GM13977 (cell line): ENCODE measurements around the gene ONECUT1.

Experiments used
- DNase-seq: peaks from one replicate; pipeline ENCODE4 v3.0.0; 2012; ENCODE audit warnings: low spot score
- CTCF ChIP-seq: IDR thresholded peaks from 2 replicates; pipeline ENCODE4 v1.5.1; 2012; ENCODE audit warnings: mild to moderate bottlenecking, control low read depth; ENCODE audit not compliant: insufficient read depth; ENCODE audit errors: extremely low read depth, missing control alignments
- in situ Hi-C: fragments of 300-500 bp; cut with MboI; formaldehyde crosslinking; loops from one replicate; pipeline ENCODE4 v1.12.0; 2022; ENCODE audit warnings: low sequenced_read_pairs, low pct_unique_long_range_greater_than_20kb, mixed read lengths, inconsistent platforms; ENCODE audit not compliant: unreplicated experiment

Gene ONECUT1

DNA sequence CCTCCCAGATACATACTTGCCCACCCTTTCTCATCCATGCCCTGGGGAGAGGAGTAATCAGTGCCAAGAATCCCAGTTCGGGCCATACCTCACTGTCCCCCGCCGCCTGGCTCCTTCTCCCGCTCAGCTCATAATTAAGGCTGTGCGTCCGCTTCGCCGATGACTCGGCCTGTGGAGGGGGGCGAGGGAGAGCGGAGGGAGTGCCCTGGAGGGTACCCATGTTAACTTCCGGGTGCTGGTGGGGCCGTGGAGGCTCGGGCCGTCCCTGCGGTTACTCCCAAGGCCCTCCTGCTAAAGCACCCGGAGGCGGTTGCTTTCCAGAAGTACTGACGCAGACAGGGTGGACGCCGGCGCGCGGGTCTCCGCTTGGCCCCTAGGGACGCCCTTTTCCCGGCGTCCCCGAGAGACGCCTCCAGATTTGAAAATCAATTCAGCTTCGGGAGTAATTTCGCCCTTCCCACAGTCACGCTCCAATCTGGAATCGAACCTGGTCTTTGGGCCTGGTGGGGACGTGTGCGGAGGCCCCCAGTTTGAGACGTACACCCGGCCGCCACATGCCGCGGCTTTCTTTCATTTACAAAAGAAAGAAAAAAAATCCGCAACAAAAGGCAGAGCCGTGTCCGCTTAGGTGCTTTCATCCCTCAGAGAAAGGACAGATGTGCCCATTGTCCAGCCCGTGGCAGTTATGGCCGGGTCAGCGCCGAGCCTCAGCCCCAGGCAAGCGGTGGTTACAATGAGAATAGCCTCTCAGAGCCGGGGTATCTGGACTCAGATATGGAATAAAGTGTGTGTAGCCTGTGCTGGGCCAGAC lies 1.0 kb upstream of the ONECUT1 start:
- in situ Hi-C loops: no loop called here
- TF ChIP-seq CTCF: no peak
- DNase-seq: no peak

- no peak for TF ChIP-seq CTCF
- in situ Hi-C loops: no loop called here
- DNase-seq: no peak
Measured at GRCh38 chr15:52789601-52790168, 451 bp downstream of the ONECUT1 start.

DNA sequence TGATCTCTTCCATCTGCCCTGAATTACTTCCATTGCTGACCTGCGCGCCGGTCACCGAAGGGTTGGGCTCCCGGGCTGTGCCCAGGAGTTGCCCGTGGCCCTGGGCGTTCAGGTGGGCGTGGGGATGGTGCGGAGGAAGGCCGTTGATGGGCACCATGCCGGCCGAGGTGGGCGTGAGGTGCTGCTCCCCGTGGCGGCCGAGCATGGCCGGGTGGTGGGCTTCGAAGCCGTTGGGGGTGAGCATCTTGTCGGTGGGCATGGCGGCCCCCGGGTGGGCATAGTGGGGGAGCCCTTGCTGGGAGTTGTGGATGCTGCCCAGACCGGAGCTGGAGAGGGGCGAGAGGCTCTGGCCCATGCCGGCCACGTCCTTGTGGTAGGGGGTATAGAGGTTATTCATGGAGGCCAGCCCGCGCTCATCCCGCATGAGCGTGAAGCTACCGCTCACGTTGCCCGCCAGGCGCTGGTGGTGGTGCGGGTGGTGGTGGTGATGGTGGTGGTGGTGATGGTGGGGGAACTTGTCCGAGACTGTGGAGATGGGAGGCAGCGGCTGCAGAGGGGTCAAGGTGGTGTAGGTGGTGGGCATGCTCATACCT lies 1.0 kb downstream of the ONECUT1 start:
- TF ChIP-seq CTCF: no peak
- DNase-seq: no peak
- in situ Hi-C loops: no loop called here

DNA sequence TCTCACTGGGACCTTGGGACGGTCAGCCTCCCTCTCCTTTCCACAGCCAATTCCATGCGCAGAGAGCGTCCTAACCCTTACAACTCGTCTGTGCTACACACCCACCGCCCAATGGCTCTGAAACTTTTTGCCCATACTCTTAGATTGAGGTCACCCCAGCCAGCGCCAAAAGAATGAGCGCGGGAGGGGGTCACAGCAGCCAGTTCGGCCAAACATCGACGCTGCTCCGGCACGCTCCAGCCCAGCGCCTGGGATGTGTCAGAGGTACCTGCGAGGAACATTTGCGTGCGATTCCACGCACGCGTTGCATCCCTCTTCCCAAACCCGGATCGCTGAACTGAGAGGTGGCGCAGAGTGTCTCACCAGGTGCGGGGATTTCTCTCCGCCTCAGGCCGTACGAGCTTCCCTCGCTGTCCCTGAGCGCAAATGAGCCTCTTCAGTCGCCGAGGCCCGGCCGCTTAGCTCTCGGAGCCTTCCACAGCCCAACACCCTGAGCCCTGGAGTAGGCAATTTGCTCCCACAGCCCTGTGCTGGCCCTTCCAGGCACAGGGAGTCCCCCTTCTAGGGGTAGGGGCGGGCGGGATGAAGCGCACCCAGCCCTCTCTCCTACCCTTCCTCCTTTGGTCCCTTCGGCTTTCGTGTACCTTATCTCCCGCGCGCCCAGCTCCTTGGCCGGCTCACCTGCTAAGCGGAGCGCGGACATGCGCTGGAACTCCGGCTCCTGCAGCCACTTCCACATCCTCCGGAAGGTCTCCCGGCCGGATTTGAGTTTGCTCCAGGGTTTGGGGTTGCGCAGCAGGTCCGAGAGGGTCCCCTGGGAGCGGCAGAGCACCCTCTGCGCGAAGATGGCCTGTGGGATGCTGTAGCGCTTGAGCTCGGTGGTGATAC lies 1.8 kb downstream of the ONECUT1 start:
- no peak for TF ChIP-seq CTCF
- in situ Hi-C loops: no loop called here
- DNase-seq: no peak

GRCh38 chr15:52787549-52788098 lies 2.5 kb downstream of the ONECUT1 start:
- in situ Hi-C loops: no loop called here
- no peak for TF ChIP-seq CTCF
- DNase-seq: no peak

- no peak for TF ChIP-seq CTCF
- DNase-seq: no peak
- in situ Hi-C loops: no loop called here
Measured at GRCh38 chr15:52787123-52787503, 3.0 kb downstream of the ONECUT1 start.
